ENCODE measurements around the gene LIN37.

LIN37 gene

DNA sequence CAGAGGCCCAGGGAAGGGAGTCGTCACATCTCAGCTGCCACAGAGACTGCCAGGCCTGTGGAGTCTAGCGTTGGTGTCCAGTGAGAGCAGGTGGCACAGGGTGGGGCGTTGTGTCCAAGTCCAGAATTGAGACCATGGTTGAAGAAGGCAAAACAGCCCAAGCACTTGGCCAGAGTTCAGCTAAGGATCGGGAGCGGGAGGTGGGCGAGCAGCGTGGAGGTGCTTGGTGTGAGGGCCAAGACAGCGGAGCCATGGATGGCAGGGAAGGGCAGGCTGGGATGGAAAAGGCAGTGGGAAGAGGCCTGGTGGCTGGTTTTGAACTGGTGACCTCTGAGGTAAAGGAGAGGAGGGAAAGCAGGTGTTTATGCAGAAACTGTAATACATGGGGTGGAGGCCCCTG, 14.1 kb upstream of the LIN37 start:
- peak overlapping the region; percentile 66 for H2BK5ac ChIP-seq (ENCODE audit: low read length)
- H2AFZ ChIP-seq (ENCODE audit: low read length): no peak overlapping the region
- no peak overlapping the region for H3K14ac ChIP-seq (ENCODE audit: low read length)
- no peak overlapping the region for H3K4ac ChIP-seq (ENCODE audit: low read length)
- H2BK120ac ChIP-seq (ENCODE audit: low read depth, low read length): peak overlapping the region; percentile 47
- no peak overlapping the region for H3K4me2 ChIP-seq (ENCODE audit: insufficient read depth, low read length, poor library complexity, severe bottlenecking)
- H3K9me3 ChIP-seq (replicated peaks in 1 of 2; ENCODE audit: control insufficient read depth in 2 of 2, insufficient read depth in 1 of 2, low read depth in 1 of 2, low read length in 2 of 2): no peaks in the 10 kb centered on the region
- H2BK12ac ChIP-seq (ENCODE audit: low read length): no peak overlapping the region
- no CpG with 5 or more reads among the region's 8 CpGs for WGBS, 2 donors (ENCODE audit: extremely low coverage in 2 of 2, insufficient read length in 2 of 2, insufficient replicate concordance in 1 of 2)
- no peaks in the 10 kb centered on the region for H3K4me1 ChIP-seq (ENCODE audit: control insufficient read depth in 2 of 2, insufficient read depth in 1 of 2, low read depth in 1 of 2, low read length in 2 of 2)
- peaks cover 13% of the 10 kb centered on the region for H3K79me1 ChIP-seq (ENCODE audit: low read depth, low read length)
- H3K27me3 ChIP-seq (ENCODE audit: control insufficient read depth in 3 of 3, insufficient read depth in 3 of 3, low read depth in 1 of 3, low read length in 3 of 3): no peaks in the 10 kb centered on the region
- H2AK5ac ChIP-seq (ENCODE audit: low read depth, low read length): no peak overlapping the region
- peak overlapping the region; percentile 70 for H3K9ac ChIP-seq (ENCODE audit: low read depth, low read length, poor library complexity)
- peak overlapping the region; percentile 43 for H4K8ac ChIP-seq (ENCODE audit: low read depth, low read length)
- no peak overlapping the region for H3K18ac ChIP-seq (ENCODE audit: low read length)
- H3K4me3 ChIP-seq (ENCODE audit: low read length in 2 of 2): no peak overlapping the region
- no peak overlapping the region for H4K91ac ChIP-seq (ENCODE audit: low read depth, low read length, poor library complexity)
- H3K23ac ChIP-seq (ENCODE audit: low read depth, low read length, poor library complexity): peak overlapping the region; percentile 80
- H3K27ac ChIP-seq (replicated peaks; ENCODE audit: low read length): no peak overlapping the region
- no peak overlapping the region for H2BK15ac ChIP-seq (ENCODE audit: low read length)
- H3K36me3 ChIP-seq (replicated peaks in 1 of 2; ENCODE audit: control insufficient read depth in 2 of 2, insufficient read depth in 2 of 2, low read length in 2 of 2): peaks cover 70 to 98% of the 10 kb centered on the region in 2 donors
- no peak for DNase-seq (ENCODE audit: low spot score)

DNA sequence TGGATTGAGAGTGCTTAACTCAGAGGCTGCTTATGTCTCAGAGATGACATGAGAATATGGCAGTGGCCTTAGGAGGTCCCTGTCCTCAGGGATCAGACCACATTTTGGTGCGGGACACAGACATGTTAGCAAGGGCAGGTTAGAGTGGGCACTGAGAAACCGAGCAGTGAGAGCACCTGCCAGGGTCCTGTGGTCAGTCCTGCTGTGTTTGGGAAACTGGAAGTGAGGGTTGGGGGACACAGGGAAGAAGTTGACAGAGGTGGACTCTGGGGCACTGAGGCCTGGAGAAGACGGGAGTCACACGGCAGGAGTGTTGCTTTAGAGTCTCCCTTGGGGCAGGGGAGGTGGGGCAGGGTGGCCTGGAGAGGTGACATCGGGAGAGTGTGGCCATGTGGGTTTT, 13.5 kb upstream of the LIN37 start:
- Histone ChIP-seq H2BK12ac (ENCODE audit: low read length) (no peak overlapping the region), H3K23ac (ENCODE audit: low read depth, low read length, poor library complexity) (no peak overlapping the region), H3K18ac (ENCODE audit: low read length) (no peak overlapping the region), H3K36me3 (replicated peaks in 1 of 2; ENCODE audit: control insufficient read depth in 2 of 2, insufficient read depth in 2 of 2, low read length in 2 of 2) (peaks cover 64 to 95% of the 10 kb centered on the region in 2 donors), H3K14ac (ENCODE audit: low read length) (no peak overlapping the region), H3K79me1 (ENCODE audit: low read depth, low read length) (peaks cover 13% of the 10 kb centered on the region), H3K27ac (replicated peaks; ENCODE audit: low read length) (no peak overlapping the region), H3K9ac (ENCODE audit: low read depth, low read length, poor library complexity) (no peak overlapping the region), H4K91ac (ENCODE audit: low read depth, low read length, poor library complexity) (no peak overlapping the region), H3K4me3 (ENCODE audit: low read length in 2 of 2) (no peak overlapping the region), H3K4me1 (ENCODE audit: control insufficient read depth in 2 of 2, insufficient read depth in 1 of 2, low read depth in 1 of 2, low read length in 2 of 2) (peaks cover 2 to 4% of the 10 kb centered on the region in 2 donors), H2BK120ac (ENCODE audit: low read depth, low read length) (no peak overlapping the region), H3K9me3 (replicated peaks in 1 of 2; ENCODE audit: control insufficient read depth in 2 of 2, insufficient read depth in 1 of 2, low read depth in 1 of 2, low read length in 2 of 2) (no peaks in the 10 kb centered on the region), H2AFZ (ENCODE audit: low read length) (no peak overlapping the region), H2AK5ac (ENCODE audit: low read depth, low read length) (no peak overlapping the region), H2BK15ac (ENCODE audit: low read length) (no peak overlapping the region), H3K4ac (ENCODE audit: low read length) (no peak overlapping the region), H2BK5ac (ENCODE audit: low read length) (no peak overlapping the region), H3K27me3 (ENCODE audit: control insufficient read depth in 3 of 3, insufficient read depth in 3 of 3, low read depth in 1 of 3, low read length in 3 of 3) (no peaks in the 10 kb centered on the region), H3K4me2 (ENCODE audit: insufficient read depth, low read length, poor library complexity, severe bottlenecking) (no peak overlapping the region), H4K8ac (ENCODE audit: low read depth, low read length) (no peak overlapping the region)
- no peak for DNase-seq (ENCODE audit: low spot score)
- WGBS, 2 donors (ENCODE audit: extremely low coverage in 2 of 2, insufficient read length in 2 of 2, insufficient replicate concordance in 1 of 2): no CpG with 5 or more reads among the region's 5 CpGs

DNA sequence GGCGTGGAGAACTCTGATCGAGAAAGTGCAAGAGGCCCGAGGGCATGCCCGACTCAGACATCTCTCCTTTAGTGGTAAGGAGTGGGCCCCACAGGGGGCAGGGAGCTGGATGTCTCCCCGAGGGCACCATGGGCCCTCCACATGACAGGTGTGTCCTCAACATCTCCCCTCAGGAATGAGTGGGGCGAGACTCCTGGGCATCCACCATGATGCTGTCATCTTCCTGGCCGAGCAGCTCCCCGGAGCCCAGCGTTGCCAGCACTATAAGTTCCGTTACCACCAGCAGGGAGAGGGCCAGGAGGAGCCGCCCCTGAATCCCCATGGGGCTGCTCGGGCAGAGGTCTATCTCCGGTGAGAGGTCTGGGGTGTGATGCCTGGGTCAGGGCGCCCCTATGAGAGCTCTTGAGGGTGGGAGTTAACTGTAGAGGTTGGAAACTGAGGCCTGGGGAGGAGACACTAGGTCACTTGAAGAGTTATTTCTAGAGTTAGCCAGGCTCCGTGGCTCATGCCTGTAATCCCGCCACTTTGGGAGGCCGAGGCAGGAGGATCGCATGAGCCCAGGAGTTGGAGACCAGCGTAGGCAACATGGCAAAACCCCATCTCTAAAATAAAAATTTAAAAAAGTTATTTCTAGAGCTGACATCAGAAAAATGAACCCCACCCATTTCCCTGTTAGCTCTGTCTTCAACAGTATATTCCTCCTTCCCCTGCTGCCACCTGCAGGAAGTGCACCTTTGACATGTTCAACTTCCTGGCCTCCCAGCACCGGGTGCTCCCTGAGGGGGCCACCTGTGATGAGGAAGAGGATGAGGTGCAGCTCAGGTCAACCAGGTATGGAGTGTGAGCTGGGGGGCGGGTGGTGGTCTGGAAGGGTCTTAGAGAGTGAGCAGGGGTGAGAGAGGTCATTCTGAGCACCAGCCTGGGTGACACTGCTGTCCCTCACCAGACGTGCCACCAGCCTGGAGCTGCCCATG, 11.2 kb upstream of the LIN37 start:
- WGBS, 2 donors (ENCODE audit: extremely low coverage in 2 of 2, insufficient read length in 2 of 2, insufficient replicate concordance in 1 of 2): no CpG with 5 or more reads among the region's 22 CpGs
- peak overlapping the region; percentile 44 for H3K9ac ChIP-seq (ENCODE audit: low read depth, low read length, poor library complexity)
- no peak overlapping the region for H2AK5ac ChIP-seq (ENCODE audit: low read depth, low read length)
- no peak overlapping the region for H3K4ac ChIP-seq (ENCODE audit: low read length)
- DNase-seq (ENCODE audit: low spot score): no peak
- no peak overlapping the region for H2BK12ac ChIP-seq (ENCODE audit: low read length)
- no peak overlapping the region for H3K14ac ChIP-seq (ENCODE audit: low read length)
- no peak overlapping the region for H3K18ac ChIP-seq (ENCODE audit: low read length)
- H3K23ac ChIP-seq (ENCODE audit: low read depth, low read length, poor library complexity): no peak overlapping the region
- H2BK5ac ChIP-seq (ENCODE audit: low read length): no peak overlapping the region
- H3K79me1 ChIP-seq (ENCODE audit: low read depth, low read length): peaks cover 10% of the 10 kb centered on the region
- H3K4me1 ChIP-seq (ENCODE audit: control insufficient read depth in 2 of 2, insufficient read depth in 1 of 2, low read depth in 1 of 2, low read length in 2 of 2): peaks cover 2 to 5% of the 10 kb centered on the region in 2 donors
- H3K4me2 ChIP-seq (ENCODE audit: insufficient read depth, low read length, poor library complexity, severe bottlenecking): no peak overlapping the region
- no peaks in the 10 kb centered on the region for H3K9me3 ChIP-seq (replicated peaks in 1 of 2; ENCODE audit: control insufficient read depth in 2 of 2, insufficient read depth in 1 of 2, low read depth in 1 of 2, low read length in 2 of 2)
- no peak overlapping the region for H2AFZ ChIP-seq (ENCODE audit: low read length)
- no peak overlapping the region for H3K4me3 ChIP-seq (ENCODE audit: low read length in 2 of 2)
- H4K8ac ChIP-seq (ENCODE audit: low read depth, low read length): no peak overlapping the region
- H2BK15ac ChIP-seq (ENCODE audit: low read length): no peak overlapping the region
- no peak overlapping the region for H4K91ac ChIP-seq (ENCODE audit: low read depth, low read length, poor library complexity)
- H3K36me3 ChIP-seq (replicated peaks in 1 of 2; ENCODE audit: control insufficient read depth in 2 of 2, insufficient read depth in 2 of 2, low read length in 2 of 2): peaks cover 44 to 74% of the 10 kb centered on the region in 2 donors
- no peak overlapping the region for H2BK120ac ChIP-seq (ENCODE audit: low read depth, low read length)
- H3K27me3 ChIP-seq (ENCODE audit: control insufficient read depth in 3 of 3, insufficient read depth in 3 of 3, low read depth in 1 of 3, low read length in 3 of 3): no peaks in the 10 kb centered on the region
- H3K27ac ChIP-seq (replicated peaks; ENCODE audit: low read length): no peak overlapping the region

DNA sequence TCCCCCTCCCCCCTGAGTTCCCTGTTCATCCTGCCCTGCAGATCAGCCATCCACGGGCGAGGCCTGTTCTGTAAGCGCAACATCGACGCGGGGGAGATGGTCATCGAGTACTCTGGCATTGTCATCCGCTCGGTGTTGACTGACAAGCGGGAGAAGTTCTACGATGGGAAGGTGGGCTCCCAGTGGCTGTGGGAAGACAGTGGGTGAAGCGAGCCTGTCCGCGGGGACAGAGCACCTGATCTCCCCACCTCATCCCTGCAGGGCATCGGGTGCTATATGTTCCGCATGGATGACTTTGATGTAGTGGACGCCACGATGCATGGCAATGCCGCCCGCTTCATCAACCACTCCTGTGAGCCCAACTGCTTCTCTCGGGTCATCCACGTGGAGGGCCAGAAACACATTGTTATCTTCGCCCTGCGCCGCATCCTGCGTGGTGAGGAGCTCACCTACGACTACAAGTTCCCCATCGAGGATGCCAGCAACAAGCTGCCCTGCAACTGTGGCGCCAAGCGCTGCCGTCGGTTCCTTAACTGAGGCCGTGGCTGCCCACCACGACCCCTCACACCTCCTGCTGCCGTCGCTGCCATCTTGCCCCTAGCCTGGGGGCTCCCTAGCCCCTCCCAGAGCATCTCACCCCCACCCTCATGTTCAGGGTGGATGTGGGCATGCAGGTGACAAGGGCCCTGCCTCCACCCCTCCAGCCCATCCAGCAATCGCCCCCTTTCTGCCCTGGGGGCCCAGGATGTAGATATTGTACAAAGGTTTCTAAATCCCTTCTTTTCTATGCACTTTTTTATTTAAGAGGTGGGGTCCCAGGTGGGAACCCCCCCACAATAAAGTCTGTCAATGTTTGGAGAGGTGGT, 10.1 kb upstream of the LIN37 start:
- Histone ChIP-seq H2BK12ac (ENCODE audit: low read length) (no peak overlapping the region), H3K23ac (ENCODE audit: low read depth, low read length, poor library complexity) (peak overlapping the region; percentile 80), H2AK5ac (ENCODE audit: low read depth, low read length) (no peak overlapping the region), H3K4me3 (ENCODE audit: low read length in 2 of 2) (no peak overlapping the region), H3K36me3 (replicated peaks in 1 of 2; ENCODE audit: control insufficient read depth in 2 of 2, insufficient read depth in 2 of 2, low read length in 2 of 2) (peaks cover 46 to 72% of the 10 kb centered on the region in 2 donors), H3K9me3 (replicated peaks in 1 of 2; ENCODE audit: control insufficient read depth in 2 of 2, insufficient read depth in 1 of 2, low read depth in 1 of 2, low read length in 2 of 2) (no peaks in the 10 kb centered on the region), H2BK15ac (ENCODE audit: low read length) (no peak overlapping the region), H3K18ac (ENCODE audit: low read length) (no peak overlapping the region), H2BK120ac (ENCODE audit: low read depth, low read length) (no peak overlapping the region), H3K27me3 (ENCODE audit: control insufficient read depth in 3 of 3, insufficient read depth in 3 of 3, low read depth in 1 of 3, low read length in 3 of 3) (no peaks in the 10 kb centered on the region), H3K4me1 (ENCODE audit: control insufficient read depth in 2 of 2, insufficient read depth in 1 of 2, low read depth in 1 of 2, low read length in 2 of 2) (peaks cover 2 to 5% of the 10 kb centered on the region in 2 donors), H3K79me1 (ENCODE audit: low read depth, low read length) (peaks cover 9% of the 10 kb centered on the region), H3K4ac (ENCODE audit: low read length) (no peak overlapping the region), H2AFZ (ENCODE audit: low read length) (no peak overlapping the region), H3K14ac (ENCODE audit: low read length) (no peak overlapping the region), H4K91ac (ENCODE audit: low read depth, low read length, poor library complexity) (no peak overlapping the region), H3K9ac (ENCODE audit: low read depth, low read length, poor library complexity) (peak overlapping the region; percentile 70), H3K4me2 (ENCODE audit: insufficient read depth, low read length, poor library complexity, severe bottlenecking) (no peak overlapping the region), H4K8ac (ENCODE audit: low read depth, low read length) (no peak overlapping the region), H2BK5ac (ENCODE audit: low read length) (peak overlapping the region; percentile 87), H3K27ac (replicated peaks; ENCODE audit: low read length) (no peak overlapping the region)
- no CpG with 5 or more reads among the region's 37 CpGs for WGBS, 2 donors (ENCODE audit: extremely low coverage in 2 of 2, insufficient read length in 2 of 2, insufficient replicate concordance in 1 of 2)
- no peak for DNase-seq (ENCODE audit: low spot score)
